Activated effector memory CD4-positive, alpha-beta T cell treated with anti-CD3 and anti-CD28 coated beads, Interleukin-2, amount 50 U/mL, for 16 hours (primary cell): ENCODE results near the gene MAD1L1.
A peak's percentile ranks its signal among the peaks of the same experiment; 100 is the strongest.

Source experiments
- DNase-seq: peaks from one replicate; pipeline ENCODE4 v3.0.0-alpha.2; 2020

The MAD1L1 gene

GRCh38 chr7:1853431-1853985 is 379.2 kb downstream of the MAD1L1 start:
- DNase-seq: peak; percentile 56

DNA sequence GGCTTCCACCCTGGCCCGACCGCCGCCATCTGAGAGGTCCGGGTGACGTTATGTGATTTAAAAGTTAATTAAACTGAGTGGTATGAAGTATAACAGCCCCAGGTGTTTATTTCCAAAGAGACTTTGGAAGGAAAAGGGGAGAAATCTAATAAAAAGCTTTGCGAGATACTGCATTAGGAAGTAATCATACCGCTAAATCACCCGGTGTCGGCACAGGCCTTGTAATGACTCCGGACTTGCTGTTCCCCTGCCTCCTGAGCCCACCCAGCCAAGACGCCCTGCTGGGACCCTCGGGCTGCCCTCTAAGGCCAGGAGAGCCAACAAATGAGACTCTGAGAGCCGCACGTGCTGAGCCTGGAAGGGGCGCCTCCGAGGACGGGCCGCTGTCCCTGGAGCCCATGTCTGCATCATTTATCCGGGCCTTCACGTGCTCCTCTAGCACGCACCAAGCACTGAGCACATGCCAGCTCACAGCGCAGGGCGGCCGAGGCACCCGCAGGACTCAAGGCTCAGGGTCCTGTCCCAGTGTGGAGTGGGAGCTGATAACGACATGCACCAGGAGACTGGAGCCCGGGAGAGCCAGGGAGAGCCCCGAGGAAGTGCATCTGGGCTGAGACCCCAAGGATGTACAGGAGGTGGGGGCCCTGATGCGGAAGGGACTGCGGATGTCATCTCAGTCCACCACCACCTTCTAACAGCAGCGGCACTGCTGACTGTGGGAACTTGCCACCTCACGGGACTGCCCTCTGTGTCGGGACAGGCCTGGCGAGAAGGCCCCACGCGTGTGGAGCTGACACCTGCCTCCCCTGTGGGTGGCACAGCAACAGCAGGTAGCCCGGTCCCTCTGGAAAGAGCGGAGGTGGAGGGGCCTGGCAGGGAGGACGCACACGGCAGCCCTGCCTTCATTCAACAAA is 380.0 kb downstream of the MAD1L1 start:
- no peak for DNase-seq

- DNase-seq: peak; percentile 54
These were observed 380.8 kb downstream of the MAD1L1 start for GRCh38 chr7:1851721-1852516.

DNA sequence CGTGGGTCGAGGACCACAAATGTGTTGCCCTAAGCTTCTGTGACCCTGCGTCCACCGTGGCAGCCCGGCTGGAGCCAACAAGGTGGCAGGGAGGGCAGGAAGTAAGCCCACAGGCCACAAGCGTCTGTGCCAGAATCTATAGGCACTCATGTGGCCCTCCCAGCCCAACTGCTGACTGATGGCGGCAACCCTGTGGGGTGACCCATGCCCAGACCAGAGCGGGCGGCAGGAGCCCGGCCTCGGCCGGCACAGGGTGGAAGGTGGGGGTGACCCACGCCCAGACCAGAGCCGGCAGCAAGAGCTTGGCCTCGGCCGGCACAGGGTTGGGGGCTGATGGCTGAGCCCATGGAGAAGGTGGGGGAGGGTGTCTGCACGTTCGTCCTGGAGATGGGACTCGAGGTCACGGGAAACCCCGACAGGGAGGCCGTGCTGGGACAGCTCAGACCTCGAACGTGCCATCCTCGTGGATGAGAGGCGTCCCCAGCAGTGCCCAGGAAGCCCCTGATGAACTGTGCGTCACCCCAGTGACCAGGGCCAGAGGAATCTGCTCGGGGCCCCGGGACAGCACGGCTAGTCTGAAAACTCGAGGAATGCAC is 381.7 kb downstream of the MAD1L1 start:
- no peak for DNase-seq

GRCh38 chr7:1850111-1850975 is 382.4 kb downstream of the MAD1L1 start:
- peak; percentile 56 for DNase-seq

DNA sequence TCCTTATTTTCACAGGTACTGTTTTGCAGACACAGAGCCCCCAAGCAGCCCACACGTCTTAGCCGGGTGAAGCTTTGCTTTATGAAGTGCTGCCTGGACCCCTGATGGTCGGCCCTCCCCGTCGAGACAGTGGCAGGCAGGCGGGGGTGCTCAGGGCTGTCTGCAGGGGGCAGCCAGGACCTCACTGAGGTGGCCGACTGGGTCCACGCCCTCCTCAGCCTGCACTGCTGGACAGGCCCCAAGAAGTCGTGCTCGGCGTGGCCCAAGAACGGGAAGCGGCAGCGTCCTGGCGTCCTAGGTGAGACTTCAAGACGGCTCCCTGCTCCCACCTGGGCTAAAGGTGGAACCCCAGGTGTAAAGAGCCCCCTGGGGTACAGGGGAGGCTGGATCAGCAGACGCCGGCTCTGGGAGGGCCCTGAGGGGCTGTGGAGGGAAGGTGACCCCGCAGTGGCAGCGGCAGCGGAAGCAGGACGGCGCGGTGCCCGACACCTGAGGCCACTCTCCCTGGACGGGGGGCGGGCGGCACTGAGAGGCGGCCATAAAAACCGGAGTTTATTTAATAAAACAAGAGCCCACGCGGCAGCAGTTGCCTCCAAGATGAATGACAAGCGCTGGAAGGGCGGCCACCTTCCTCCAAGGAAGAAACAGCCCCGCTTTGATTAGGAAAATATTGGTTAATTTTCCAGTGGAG is 383.2 kb downstream of the MAD1L1 start:
- peak; percentile 57 for DNase-seq

GRCh38 chr7:1848911-1849311 is 383.8 kb downstream of the MAD1L1 start:
- DNase-seq: no peak

DNA sequence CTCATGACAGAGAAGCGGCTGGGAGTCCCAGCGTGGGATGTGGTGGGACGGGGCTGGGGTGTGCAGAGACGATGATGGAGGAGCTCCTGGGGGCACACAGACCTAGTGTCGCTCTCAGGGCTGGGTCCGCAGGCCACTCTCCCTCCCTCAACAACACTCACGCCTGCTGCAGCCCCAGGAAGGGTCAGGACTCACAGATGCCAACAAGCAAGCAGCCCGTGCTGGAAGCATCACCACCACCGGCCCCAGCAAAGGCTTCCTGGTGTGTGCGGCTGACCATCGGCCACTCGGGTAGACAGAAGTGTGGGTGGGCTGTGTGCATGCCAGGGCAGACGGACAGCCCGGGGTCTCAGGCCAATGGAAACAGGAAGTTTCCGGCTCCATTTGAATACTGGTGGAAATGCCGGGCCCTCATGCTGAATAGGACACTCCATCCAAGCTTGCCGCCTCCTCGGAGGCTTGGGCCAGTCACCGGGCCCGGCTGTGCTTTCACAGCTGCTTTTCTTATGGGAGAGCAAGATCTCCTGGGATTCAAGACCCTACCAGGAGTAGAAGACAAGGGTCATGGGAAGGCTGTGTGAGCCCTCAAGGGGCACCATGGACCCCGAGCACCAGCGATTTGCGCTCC is 384.6 kb downstream of the MAD1L1 start:
- DNase-seq: peak; percentile 36

GRCh38 chr7:1847260-1848001 is 385.3 kb downstream of the MAD1L1 start:
- DNase-seq: peak; percentile 51

- peak; percentile 52 for DNase-seq
These were observed 386.2 kb downstream of the MAD1L1 start for GRCh38 chr7:1846331-1847065.

DNA sequence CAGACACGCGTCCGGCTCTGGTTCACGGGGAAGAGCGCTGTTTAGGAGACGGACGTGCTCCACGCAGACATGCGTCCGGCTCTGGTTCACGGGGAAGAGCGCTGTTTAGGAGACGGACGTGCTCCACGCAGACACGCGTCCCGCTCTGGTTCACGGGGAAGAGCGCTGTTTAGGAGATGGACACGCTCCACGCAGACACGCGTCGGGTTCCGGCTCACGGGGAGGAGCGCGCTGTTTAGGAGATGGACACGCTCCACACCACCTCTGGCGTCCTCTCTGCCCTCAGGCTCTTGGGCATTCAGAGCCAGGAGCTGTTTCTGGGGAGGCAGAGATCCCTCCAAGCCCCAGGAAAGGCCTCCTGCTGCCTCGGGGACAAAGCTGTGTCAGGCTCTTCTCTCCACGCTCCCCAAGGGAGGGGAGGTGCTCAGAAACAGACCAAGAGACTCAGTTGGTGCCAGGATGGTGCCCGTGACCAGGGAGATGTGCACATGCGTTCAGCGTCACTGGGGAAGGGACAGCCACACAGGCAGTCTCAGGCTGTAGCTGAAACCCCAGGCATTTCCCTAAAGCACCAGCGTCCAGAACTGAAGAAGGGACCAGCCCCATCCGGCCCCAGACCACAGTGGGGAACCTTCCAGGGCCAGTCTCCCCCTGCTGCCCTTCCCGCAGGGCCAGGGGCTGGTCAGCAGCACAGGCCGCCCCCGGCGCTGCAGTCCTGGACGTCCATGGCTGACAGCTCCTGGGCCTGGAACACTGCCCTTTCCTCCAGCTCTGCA is 387.0 kb downstream of the MAD1L1 start:
- peak; percentile 44 for DNase-seq

DNA sequence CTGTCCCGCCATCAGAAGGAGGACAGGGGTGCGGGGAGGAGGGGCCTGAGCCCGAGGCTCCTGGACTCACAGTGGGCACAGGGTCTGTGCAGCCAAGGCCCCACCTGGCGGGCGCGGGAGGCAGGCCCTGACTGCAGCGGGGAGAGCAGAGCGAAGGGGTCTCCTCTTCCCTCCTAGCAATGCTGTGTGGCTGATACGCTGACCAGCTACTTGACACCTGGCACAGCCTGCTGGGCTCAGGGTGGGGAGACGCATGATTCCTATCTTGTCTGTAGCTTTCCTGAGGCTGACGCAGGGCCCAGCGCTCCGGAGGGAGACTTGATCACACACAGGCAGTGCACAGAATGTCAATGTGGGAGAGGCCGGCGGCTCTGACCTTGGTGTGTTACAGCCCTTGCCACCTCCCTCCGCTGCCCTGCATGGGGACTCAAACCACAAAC is 387.8 kb downstream of the MAD1L1 start:
- peak; percentile 50 for DNase-seq

GRCh38 chr7:1844336-1844950 is 388.3 kb downstream of the MAD1L1 start:
- peak; percentile 54 for DNase-seq

DNA sequence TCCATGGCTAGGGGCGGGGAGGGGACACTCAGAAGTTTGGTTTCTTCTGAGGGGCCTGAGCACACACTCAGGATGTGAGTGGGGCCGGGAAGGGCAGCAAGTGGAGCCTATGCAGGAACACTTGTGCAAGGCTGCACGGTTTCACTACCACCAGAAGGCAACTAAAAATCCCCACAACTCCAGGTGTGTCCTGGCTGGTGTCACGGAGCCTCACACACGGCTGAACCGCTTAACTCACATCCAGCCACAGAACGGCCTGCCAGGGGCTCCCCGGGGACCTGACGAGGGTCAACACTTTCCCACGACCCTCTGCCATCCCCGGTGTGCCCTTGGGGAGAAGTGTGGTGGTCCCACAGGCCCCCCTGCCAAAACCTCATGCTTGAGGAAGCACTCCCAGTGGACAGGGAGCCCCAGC is 388.8 kb downstream of the MAD1L1 start:
- DNase-seq: peak; percentile 42

DNA sequence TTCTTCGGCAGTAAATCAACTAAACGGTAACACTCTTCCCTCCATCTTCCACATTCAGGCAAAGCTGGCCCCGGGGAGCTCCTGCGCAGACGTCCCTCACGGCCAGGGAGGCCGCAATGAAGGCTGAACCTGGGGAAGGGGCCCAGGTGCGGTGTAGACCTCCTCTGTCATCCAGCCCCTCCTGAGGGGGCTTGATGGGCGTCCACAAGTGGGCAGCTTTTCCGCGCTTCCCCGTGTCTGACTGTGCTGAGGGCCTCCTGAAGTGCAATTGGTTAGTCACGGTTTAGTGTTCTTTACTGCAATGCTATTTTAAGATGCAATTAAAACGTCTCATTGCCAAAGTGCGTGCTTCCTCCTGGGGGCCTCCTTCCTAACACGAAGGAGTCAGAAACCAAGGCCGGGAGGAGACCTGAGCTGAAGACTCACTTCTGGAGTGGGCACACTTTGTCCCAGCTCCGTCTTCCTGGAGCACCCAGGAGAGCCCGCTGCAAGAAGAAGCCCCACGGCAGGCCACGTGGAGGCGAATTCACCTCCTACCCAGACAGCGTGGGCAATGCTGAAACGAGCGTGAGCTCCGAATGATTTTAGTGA is 389.4 kb downstream of the MAD1L1 start:
- DNase-seq: peak; percentile 41

GRCh38 chr7:1842321-1843221 is 390.2 kb downstream of the MAD1L1 start:
- DNase-seq: peak; percentile 48
